Endodermal cell (in vitro differentiated cells): ENCODE data around the gene PRODH2. TPM values are rescaled to one million over a fixed set of nuclear protein-coding genes. Genes with fewer than 3 reads are reported as not detected.
A peak's percentile ranks its signal among the peaks of the same experiment; 100 is the strongest.

Experiments
- DNase-seq: peaks from one replicate; pipeline ENCODE4 v3.0.0-alpha.2; 2017
- H3K27ac ChIP-seq: 2 replicates; pipeline ENCODE4 v1.5.1; 2013; ENCODE audit warnings: mild to moderate bottlenecking, low read depth, low read length, moderate library complexity
- H3K27me3 ChIP-seq: 2 replicates; pipeline ENCODE4 v1.6.1; 2013; ENCODE audit warnings: mild to moderate bottlenecking, low read length, moderate library complexity; ENCODE audit not compliant: insufficient read depth, control insufficient read depth, poor library complexity, severe bottlenecking
- H3K36me3 ChIP-seq: 2 replicates; pipeline ENCODE4 v1.7.0; 2013; ENCODE audit warnings: mild to moderate bottlenecking, low read length, moderate library complexity; ENCODE audit not compliant: control insufficient read depth, insufficient read depth
- H3K4me1 ChIP-seq: one replicate; pipeline ENCODE4 v1.7.0; 2013; ENCODE audit warnings: low read length; ENCODE audit not compliant: control insufficient read depth, insufficient read depth
- H3K4me3 ChIP-seq: 2 replicates; pipeline ENCODE4 v1.5.1; 2013; ENCODE audit warnings: mild to moderate bottlenecking, low read length, moderate library complexity
- H3K9ac ChIP-seq: 2 replicates; pipeline ENCODE4 v1.6.1; 2013; ENCODE audit warnings: mild to moderate bottlenecking, low read length, moderate library complexity; ENCODE audit not compliant: poor library complexity, severe bottlenecking; ENCODE audit errors: extremely low read depth
- H3K9me3 ChIP-seq: 2 replicates; pipeline ENCODE4 v1.6.1; 2013; ENCODE audit warnings: mild to moderate bottlenecking, low read length, moderate library complexity; ENCODE audit not compliant: control insufficient read depth
- H3K27ac Mint-ChIP-seq: 2 replicates; pipeline ENCODE4 v1.8.0; 2020; ENCODE audit warnings: mixed read lengths
- H3K27me3 Mint-ChIP-seq: 2 replicates; pipeline ENCODE4 v1.8.0; 2021; ENCODE audit warnings: mild to moderate bottlenecking, mixed read lengths; ENCODE audit not compliant: insufficient read depth
- H3K36me3 Mint-ChIP-seq: 2 replicates; pipeline ENCODE4 v1.8.0; 2020; ENCODE audit warnings: low read depth, mixed read lengths
- H3K4me1 Mint-ChIP-seq: 2 replicates; pipeline ENCODE4 v1.8.0; 2020; ENCODE audit warnings: mixed read lengths
- H3K4me3 Mint-ChIP-seq: 2 replicates; pipeline ENCODE4 v1.8.0; 2020; ENCODE audit warnings: mild to moderate bottlenecking, moderate library complexity, mixed read lengths
- H3K9me3 Mint-ChIP-seq: 2 replicates; pipeline ENCODE4 v1.8.0; 2020; ENCODE audit warnings: mild to moderate bottlenecking, mixed read lengths
- CTCF ChIP-seq: fragments of 200-600 bp; sonication (generic); conservative IDR thresholded peaks from 2 replicates; pipeline ENCODE4 v1.5.0; 2021; ENCODE audit warnings: antibody characterized with exemption, mild to moderate bottlenecking
- WGBS, 2 experiments: methylation state at CpG; one replicate each; pipeline versions ENCODE4 v1.1.5 to v1.1.7; 2013; ENCODE audit warnings: missing lambda C conversion rate in 2 of 2, mixed read lengths in 1 of 2; ENCODE audit not compliant: insufficient coverage in 1 of 2, insufficient read length in 1 of 2; 5-methylcytosine and 5-hydroxymethylcytosine counted together
- total RNA-seq, 2 donors: library from RNA; stranded (reverse); fragmentation: NEBNext Ultra II Directional in 1 of 2; extraction: Animal tissue kit (Norgen Biotek cat#: 25700) in 1 of 2; gene quantifications; 2 replicates in 1 of 2; 3 replicates in 1 of 2; pipeline ENCODE4 v1.2.1, GENCODE V29; 2021

The PRODH2 gene
- total RNA-seq, 2 donors from 2014 or later: 1.0 to 1.5 TPM

DNA sequence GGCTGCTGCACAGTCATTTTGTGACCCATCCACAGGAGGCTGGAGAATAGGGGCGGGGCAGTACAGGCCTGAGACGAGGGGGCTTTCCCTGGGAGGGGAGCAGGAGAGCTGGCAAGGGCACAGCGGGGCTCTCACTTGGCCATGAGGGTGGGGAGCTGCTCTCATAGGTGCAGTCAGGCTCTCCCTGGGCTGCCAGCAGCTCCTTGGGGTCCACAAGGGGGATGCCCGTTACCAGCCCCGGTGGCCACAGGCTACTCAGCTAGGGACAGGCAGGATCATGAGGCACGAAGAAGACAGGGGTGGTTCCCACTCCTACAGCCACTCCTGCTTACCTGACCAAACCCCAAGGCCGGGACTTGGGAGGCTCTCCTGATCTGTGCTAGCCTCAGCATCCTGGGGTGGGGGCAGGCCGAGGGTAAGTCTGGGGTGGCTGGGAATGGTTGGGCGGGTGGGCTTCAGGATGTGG is 20.8 kb downstream of the PRODH2 start:
- no peak overlapping the region for H3K27ac Mint-ChIP-seq
- no peaks in the 10 kb centered on the region for H3K4me1 ChIP-seq
- H3K27me3 Mint-ChIP-seq: peaks cover 14% of the 10 kb centered on the region
- peaks cover 20% of the 10 kb centered on the region for H3K27me3 ChIP-seq
- H3K4me3 Mint-ChIP-seq: no peak overlapping the region
- DNase-seq: peak; percentile 48
- no peaks in the 10 kb centered on the region for H3K9me3 Mint-ChIP-seq
- H3K27ac ChIP-seq: no peak overlapping the region
- TF ChIP-seq CTCF: no peak
- no peak overlapping the region for H3K4me3 ChIP-seq
- H3K36me3 ChIP-seq: no peaks in the 10 kb centered on the region
- H3K36me3 Mint-ChIP-seq: no peaks in the 10 kb centered on the region
- no peaks in the 10 kb centered on the region for H3K9me3 ChIP-seq
- no peak overlapping the region for H3K9ac ChIP-seq
- WGBS, 2 experiments: 92 to 93% methylated on average over 4 to 9 of the region's 9 CpGs
- H3K4me1 Mint-ChIP-seq: peaks cover 1% of the 10 kb centered on the region

- Mint-ChIP-seq H3K27me3 (peaks cover 7% of the 10 kb centered on the region), H3K27ac (no peak overlapping the region), H3K36me3 (no peaks in the 10 kb centered on the region), H3K9me3 (no peaks in the 10 kb centered on the region), H3K4me1 (no peaks in the 10 kb centered on the region), H3K4me3 (no peak overlapping the region)
- peak; percentile 64 for DNase-seq
- H3K27me3 ChIP-seq: peaks cover 13% of the 10 kb centered on the region
- H3K36me3 ChIP-seq: no peaks in the 10 kb centered on the region
- peak; percentile 40 for TF ChIP-seq CTCF
- no peaks in the 10 kb centered on the region for H3K4me1 ChIP-seq
- H3K9me3 ChIP-seq: no peaks in the 10 kb centered on the region
- no peak overlapping the region for H3K4me3 ChIP-seq
- no peak overlapping the region for H3K9ac ChIP-seq
- WGBS, 2 experiments: 83% methylated on average over 16 to 20 of the region's 20 CpGs
- H3K27ac ChIP-seq: no peak overlapping the region
Measured at GRCh38 chr19:35790981-35791813, 21.4 kb downstream of the PRODH2 start.

- 93% methylated on average over 5 to 19 of the region's 19 CpGs for WGBS, 2 experiments
- H3K9me3 Mint-ChIP-seq: no peaks in the 10 kb centered on the region
- no peak overlapping the region for H3K27ac Mint-ChIP-seq
- H3K4me1 Mint-ChIP-seq: peaks cover under 1% of the 10 kb centered on the region
- no peaks in the 10 kb centered on the region for H3K4me1 ChIP-seq
- no peaks in the 10 kb centered on the region for H3K36me3 Mint-ChIP-seq
- no peaks in the 10 kb centered on the region for H3K36me3 ChIP-seq
- TF ChIP-seq CTCF: no peak
- H3K4me3 ChIP-seq: no peak overlapping the region
- H3K9ac ChIP-seq: no peak overlapping the region
- no peak overlapping the region for H3K27ac ChIP-seq
- H3K9me3 ChIP-seq: no peaks in the 10 kb centered on the region
- no peaks in the 10 kb centered on the region for H3K27me3 Mint-ChIP-seq
- no peak overlapping the region for H3K4me3 Mint-ChIP-seq
- peaks cover 4% of the 10 kb centered on the region for H3K27me3 ChIP-seq
- peak; percentile 29 for DNase-seq
Measured at GRCh38 chr19:35789978-35790944, 22.4 kb downstream of the PRODH2 start.
